Skeletal muscle tissue (tissue), 4 donors: Measurements from ENCODE around the gene ZNF644. TPM values are rescaled to one million over a fixed set of nuclear protein-coding genes. Genes with fewer than 3 reads are reported as not detected.

ENCODE experiments used
- H3K27ac ChIP-seq: one replicate; pipeline ENCODE4 v1.7.0; 2013; ENCODE audit warnings: mild to moderate bottlenecking, low read depth, low read length, inconsistent platforms
- H3K27me3 ChIP-seq, 3 donors: one replicate each; pipeline ENCODE4 v1.7.0; 2013; ENCODE audit warnings: low read length in 3 of 3; ENCODE audit not compliant: control insufficient read depth in 3 of 3, insufficient read depth in 3 of 3
- H3K36me3 ChIP-seq, 3 donors: one replicate each; pipeline ENCODE4 v1.7.0; 2013; ENCODE audit warnings: low read length in 3 of 3; ENCODE audit not compliant: control insufficient read depth in 3 of 3, insufficient read depth in 3 of 3
- H3K4me1 ChIP-seq, 3 donors: one replicate each; pipeline ENCODE4 v1.7.0; 2013; ENCODE audit warnings: low read length in 3 of 3, mild to moderate bottlenecking in 3 of 3; ENCODE audit not compliant: control insufficient read depth in 3 of 3, insufficient read depth in 3 of 3
- H3K4me3 ChIP-seq, 3 donors: one replicate each; pipeline ENCODE4 v1.7.0; 2013; ENCODE audit warnings: low read length in 3 of 3
- H3K9ac ChIP-seq, 3 donors: one replicate each; pipeline ENCODE4 v1.7.0; 2013; ENCODE audit warnings: low read length in 3 of 3, mild to moderate bottlenecking in 3 of 3, moderate library complexity in 2 of 3, low read depth in 1 of 3
- H3K9me3 ChIP-seq, 3 donors: one replicate each; pipeline ENCODE4 v1.7.0; 2013; ENCODE audit warnings: low read length in 3 of 3; ENCODE audit not compliant: control insufficient read depth in 3 of 3
- total RNA-seq: library from RNA; depleted of rRNA; stranded (reverse); fragments of >200 nt; gene quantifications from one replicate; pipeline ENCODE4 v1.2.3, GENCODE V29; 2014
- donor health status: Osteomylitis.

ZNF644 gene
- total RNA-seq, 1 donor from 2014 or later = 71.0 TPM

- no peaks in the 10 kb centered on the region for H3K27me3 ChIP-seq
- no peak overlapping the region for H3K4me3 ChIP-seq
- no peaks in the 10 kb centered on the region for H3K9me3 ChIP-seq
- no peak overlapping the region for H3K27ac ChIP-seq
- H3K36me3 ChIP-seq = no peaks in the 10 kb centered on the region
- H3K4me1 ChIP-seq = peaks cover 4 to 14% (median 4%) of the 10 kb centered on the region in 3 donors
- H3K9ac ChIP-seq = no peak overlapping the region
These were observed 2.8 kb upstream of the ZNF644 start for GRCh38 chr1:91024481-91025119.

- H3K9me3 ChIP-seq = no peaks in the 10 kb centered on the region
These were observed 689 bp upstream of the ZNF644 start for GRCh38 chr1:91022518-91022929.

GRCh38 chr1:91020967-91021685 is 709 bp downstream of the ZNF644 start:
- Histone ChIP-seq H3K4me3 (peak overlapping the region; percentile 90), H3K27ac (peak overlapping the region; percentile 99), H3K9me3 (no peaks in the 10 kb centered on the region), H3K27me3 (no peaks in the 10 kb centered on the region), H3K9ac (peak overlapping the region; percentile 95 to 99 (median 98)), H3K4me1 (peaks cover 4 to 21% (median 4%) of the 10 kb centered on the region in 3 donors), H3K36me3 (no peaks in the 10 kb centered on the region)

More at GRCh38 chr1:91022518-91022929, 689 bp upstream of the ZNF644 start:
- Histone ChIP-seq H3K27ac (peak overlapping the region; percentile 99), H3K4me1 (peaks cover 4 to 21% (median 4%) of the 10 kb centered on the region in 3 donors), H3K9ac (peak overlapping the region; percentile 97 to 99 (median 98)), H3K36me3 (no peaks in the 10 kb centered on the region), H3K27me3 (no peaks in the 10 kb centered on the region), H3K4me3 (peak overlapping the region; percentile 83 to 90 (median 90))

- Histone ChIP-seq H3K36me3 (no peaks in the 10 kb centered on the region), H3K27ac (peak overlapping the region; percentile 99), H3K4me1 (peaks cover 4 to 21% (median 9%) of the 10 kb centered on the region in 3 donors), H3K27me3 (no peaks in the 10 kb centered on the region), H3K9ac (peak overlapping the region; percentile 19 to 99 (median 95)), H3K4me3 (peak overlapping the region; percentile 14 to 90 (median 90)), H3K9me3 (no peaks in the 10 kb centered on the region)
These were observed 1.3 kb downstream of the ZNF644 start for GRCh38 chr1:91020486-91020885.

GRCh38 chr1:91018006-91018405 is 3.8 kb downstream of the ZNF644 start:
- Histone ChIP-seq H3K9me3 (no peaks in the 10 kb centered on the region), H3K4me1 (peaks cover 4 to 21% (median 11%) of the 10 kb centered on the region in 3 donors), H3K4me3 (no peak overlapping the region), H3K9ac (no peak overlapping the region), H3K27ac (no peak overlapping the region), H3K36me3 (no peaks in the 10 kb centered on the region), H3K27me3 (no peaks in the 10 kb centered on the region)

- H3K9me3 ChIP-seq = no peaks in the 10 kb centered on the region
- no peaks in the 10 kb centered on the region for H3K36me3 ChIP-seq
- no peak overlapping the region for H3K4me3 ChIP-seq
- H3K4me1 ChIP-seq = peaks cover 0 to 15% (median 14%) of the 10 kb centered on the region in 3 donors
- H3K9ac ChIP-seq = no peak overlapping the region
- no peaks in the 10 kb centered on the region for H3K27me3 ChIP-seq
- no peak overlapping the region for H3K27ac ChIP-seq
These were observed 5.9 kb downstream of the ZNF644 start for GRCh38 chr1:91015794-91016550.

- H3K9ac ChIP-seq = no peak overlapping the region
- no peaks in the 10 kb centered on the region for H3K27me3 ChIP-seq
- H3K4me1 ChIP-seq = peaks cover 0 to 14% (median 10%) of the 10 kb centered on the region in 3 donors
- no peak overlapping the region for H3K27ac ChIP-seq
- H3K36me3 ChIP-seq = no peaks in the 10 kb centered on the region
- H3K4me3 ChIP-seq = no peak overlapping the region
- H3K9me3 ChIP-seq = no peaks in the 10 kb centered on the region
These were observed 6.5 kb downstream of the ZNF644 start for GRCh38 chr1:91015358-91015780.

GRCh38 chr1:91014475-91014874 is 7.4 kb downstream of the ZNF644 start:
- Histone ChIP-seq H3K27me3 (no peaks in the 10 kb centered on the region), H3K4me3 (no peak overlapping the region), H3K9me3 (no peaks in the 10 kb centered on the region), H3K27ac (no peak overlapping the region), H3K36me3 (no peaks in the 10 kb centered on the region), H3K9ac (no peak overlapping the region), H3K4me1 (peaks cover 0 to 14% (median 7%) of the 10 kb centered on the region in 3 donors)

- Histone ChIP-seq H3K9me3 (no peaks in the 10 kb centered on the region), H3K9ac (no peak overlapping the region), H3K27me3 (no peaks in the 10 kb centered on the region), H3K4me3 (no peak overlapping the region), H3K27ac (no peak overlapping the region), H3K36me3 (no peaks in the 10 kb centered on the region), H3K4me1 (peaks cover 0 to 14% (median 2%) of the 10 kb centered on the region in 3 donors)
These were observed 8.5 kb downstream of the ZNF644 start for GRCh38 chr1:91013302-91013701.
